K562 (cell line): ENCODE data around the gene RFX7. TPM values are rescaled to one million over a fixed set of nuclear protein-coding genes. Genes with fewer than 3 reads are reported as not detected.
A peak's percentile ranks its signal among the peaks of the same experiment; 100 is the strongest.

Experiments used
- ARID4B ChIP-seq: sonication (generic); formaldehyde crosslinking; IDR thresholded peaks from 2 replicates; pipeline ENCODE4 v1.8.0; 2022; ENCODE audit warnings: mild to moderate bottlenecking, missing genetic modification reagents
- DIDO1 ChIP-seq: fragments of 450-650 bp; IDR thresholded peaks from 2 replicates; pipeline ENCODE4 v1.6.1; 2016; ENCODE audit warnings: low read depth, missing biosample characterization, missing genetic modification characterization
- E2F5 ChIP-seq: sonication (generic); formaldehyde crosslinking; IDR thresholded peaks from 2 replicates; pipeline ENCODE4 v1.8.0; 2022; ENCODE audit warnings: mild to moderate bottlenecking, missing genetic modification reagents
- HDAC8 ChIP-seq: fragments of 450-650 bp; IDR thresholded peaks from 2 replicates; pipeline ENCODE4 v1.6.1; 2016; ENCODE audit warnings: mild to moderate bottlenecking, missing genetic modification characterization, moderate library complexity, missing compliant biosample characterization
- MTA1 ChIP-seq: fragments of 450-650 bp; IDR thresholded peaks from 2 replicates; pipeline ENCODE4 v1.6.1; 2017; ENCODE audit warnings: borderline replicate concordance
- PML ChIP-seq: IDR thresholded peaks from 2 replicates; pipeline ENCODE4 v1.6.1; 2012; ENCODE audit warnings: low read length, inconsistent platforms
- PTTG1 ChIP-seq: fragments of 450-650 bp; IDR thresholded peaks from 2 replicates; pipeline ENCODE4 v1.6.1; 2016; ENCODE audit warnings: low read depth, mild to moderate bottlenecking, missing genetic modification characterization, missing compliant biosample characterization
- RERE ChIP-seq: sonication (generic); formaldehyde crosslinking; IDR thresholded peaks from 2 replicates; pipeline ENCODE4 v1.8.0; 2023; ENCODE audit warnings: missing genetic modification reagents, mild to moderate bottlenecking, borderline replicate concordance
- RHOXF2B ChIP-seq: fragments of 250-450 bp; sonication (Bioruptor Pico); conservative IDR thresholded peaks from 2 replicates; pipeline ENCODE4 v1.5.1; 2021
- THRB ChIP-seq: fragments of 450-650 bp; formaldehyde crosslinking; conservative IDR thresholded peaks from 2 replicates; pipeline ENCODE4 v1.4.0; 2022; ENCODE audit warnings: mild to moderate bottlenecking, missing genetic modification characterization
- ZBTB26 ChIP-seq: fragments of 450-650 bp; formaldehyde crosslinking; IDR thresholded peaks from 2 replicates; pipeline ENCODE4 v1.4.0; 2022; ENCODE audit warnings: missing genetic modification characterization
- ZBTB7A ChIP-seq: IDR thresholded peaks from 2 replicates; pipeline ENCODE4 v1.6.1; 2011; ENCODE audit warnings: low read depth, mild to moderate bottlenecking, low read length, moderate library complexity, borderline replicate concordance; ENCODE audit not compliant: control insufficient read depth
- ZNF354B ChIP-seq: fragments of 250-450 bp; sonication (Bioruptor Pico); IDR thresholded peaks from 2 replicates; pipeline ENCODE4 v1.4.0; 2020
- polyA plus RNA-seq, 8 experiments: library from polyadenylated mRNA; depleted of rRNA in 4 of 8; stranded (reverse) in 5 of 8; unstranded in 3 of 8; fragments of >200 nt; fragmentation: Nextera tagmentation in 2 of 8; fragmentation: Illumina TruSeq in 1 of 8; extraction: Ambion mirVana in 2 of 8; extraction: Trizol in 1 of 8; gene quantifications; 2 replicates each; pipeline versions ENCODE4 v1.2.1 to v1.2.3, GENCODE V29; 2011 to 2014; ENCODE audit warnings: inconsistent platforms in 1 of 8, missing spikeins in 1 of 8
- total RNA-seq, 7 experiments: library from RNA; depleted of rRNA in 6 of 7; stranded (reverse); fragments of >200 nt in 6 of 7; fragmentation: Illumina TruSeq in 2 of 7; extraction: Trizol in 2 of 7; gene quantifications; 2 replicates each; pipeline versions ENCODE4 v1.2.1 to v1.2.3, GENCODE V29; 2011 to 2021; ENCODE audit warnings: low replicate concordance in 1 of 7

Gene RFX7
- total and polyA plus RNA-seq, 9 of the 15 experiments (the other 6 are each of a cell fraction or from before 2014, with no cell fraction given), result 2.4 to 17.9 (median 6.3) TPM

- TF ChIP-seq ZNF354B (CRISPR knock-in tag), result no peak
- TF ChIP-seq ZBTB26 (CRISPR knock-in tag), result no peak
- peak; percentile 51; the same call in 1 of the 2 replicates for TF ChIP-seq ZBTB7A
- TF ChIP-seq RHOXF2B (CRISPR knock-in tag), result no peak
- no peak for TF ChIP-seq ARID4B (CRISPR knock-in tag)
- TF ChIP-seq MTA1, result no peak
- TF ChIP-seq DIDO1 (tag), result peak; percentile 58; the same call in 1 of the 2 replicates
- TF ChIP-seq PML, result no peak
- no peak for TF ChIP-seq RERE (CRISPR knock-in tag)
- TF ChIP-seq E2F5 (CRISPR knock-in tag), result no peak
- TF ChIP-seq PTTG1, result no peak
- no peak for TF ChIP-seq HDAC8 (tag)
- no peak for TF ChIP-seq THRB (CRISPR knock-in tag)
These were observed 2.5 kb upstream of the RFX7 start (continued) for GRCh38 chr15:56245871-56246814.
